ENCODE measurements around the gene PGRMC2.

DNA sequence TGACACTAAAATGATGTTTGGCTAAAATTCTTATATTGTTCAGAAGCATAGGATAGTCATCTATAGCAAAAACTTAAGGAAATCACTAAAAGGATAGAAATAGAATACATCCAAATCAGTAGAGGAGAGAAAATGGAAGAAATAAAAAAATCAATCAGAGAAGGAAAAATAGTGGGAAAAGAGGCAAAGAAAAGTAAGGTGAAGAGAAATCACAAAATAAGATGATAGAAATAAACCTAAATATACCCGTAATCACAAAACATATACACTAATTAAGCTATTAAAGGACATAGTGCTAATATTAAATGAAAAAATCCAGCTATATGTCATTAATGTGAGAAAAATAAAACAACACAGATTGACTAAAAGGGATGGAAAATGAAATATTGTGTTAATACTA lies 6.3 kb downstream of the PGRMC2 start:
- TF ChIP-seq, protein P1, sequence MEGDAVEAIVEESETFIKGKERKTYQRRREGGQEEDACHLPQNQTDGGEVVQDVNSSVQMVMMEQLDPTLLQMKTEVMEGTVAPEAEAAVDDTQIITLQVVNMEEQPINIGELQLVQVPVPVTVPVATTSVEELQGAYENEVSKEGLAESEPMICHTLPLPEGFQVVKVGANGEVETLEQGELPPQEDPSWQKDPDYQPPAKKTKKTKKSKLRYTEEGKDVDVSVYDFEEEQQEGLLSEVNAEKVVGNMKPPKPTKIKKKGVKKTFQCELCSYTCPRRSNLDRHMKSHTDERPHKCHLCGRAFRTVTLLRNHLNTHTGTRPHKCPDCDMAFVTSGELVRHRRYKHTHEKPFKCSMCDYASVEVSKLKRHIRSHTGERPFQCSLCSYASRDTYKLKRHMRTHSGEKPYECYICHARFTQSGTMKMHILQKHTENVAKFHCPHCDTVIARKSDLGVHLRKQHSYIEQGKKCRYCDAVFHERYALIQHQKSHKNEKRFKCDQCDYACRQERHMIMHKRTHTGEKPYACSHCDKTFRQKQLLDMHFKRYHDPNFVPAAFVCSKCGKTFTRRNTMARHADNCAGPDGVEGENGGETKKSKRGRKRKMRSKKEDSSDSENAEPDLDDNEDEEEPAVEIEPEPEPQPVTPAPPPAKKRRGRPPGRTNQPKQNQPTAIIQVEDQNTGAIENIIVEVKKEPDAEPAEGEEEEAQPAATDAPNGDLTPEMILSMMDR (IDR thresholded peaks at IDR 0.05; ENCODE audit: low read depth, low read length) = no peak
- TF ChIP-seq POLR2A (IDR thresholded peaks at IDR 0.05; ENCODE audit: extremely low read depth, insufficient read length) (no peak), MYC (IDR thresholded peaks at IDR 0.05; ENCODE audit: low read depth, low read length) (no peak)
- TF ChIP-seq, protein P2, sequence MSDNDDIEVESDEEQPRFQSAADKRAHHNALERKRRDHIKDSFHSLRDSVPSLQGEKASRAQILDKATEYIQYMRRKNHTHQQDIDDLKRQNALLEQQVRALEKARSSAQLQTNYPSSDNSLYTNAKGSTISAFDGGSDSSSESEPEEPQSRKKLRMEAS (IDR thresholded peaks at IDR 0.05; ENCODE audit: low read depth, low read length) = no peak

Measured in NB4 (cell line).